ENCODE results near the gene GLDN. TPM values are rescaled to one million over a fixed set of nuclear protein-coding genes. Genes with fewer than 3 reads are reported as not detected.

Gene GLDN
- total RNA-seq: 0.22 and 0.37 TPM in 2 replicates

GRCh38 chr15:51341366-51342226, at the start of gene GLDN:
GLDN (plus strand) TSS chr15:51341655; CDS start chr15:51341685, 30 bp downstream.

GRCh38 chr15:51338496-51338895, 3.0 kb upstream of the GLDN start, which contains the start of gene CYP19A1:
CYP19A1 (minus strand) TSS chr15:51338596; CDS start chr15:51242912, 95,684 bp downstream.

Other genes starting within 250 kb of the GLDN start
- 8.6 and 13.0 TPM in 2 replicates for gene TNFAIP8L3, start 246.7 kb upstream of the GLDN start, total RNA-seq
- gene CYP19A1, start 3.1 kb upstream of the GLDN start, total RNA-seq: 0.12 and 0.55 TPM in 2 replicates